Stimulated activated CD4-positive, alpha-beta T cell treated with anti-CD3 and anti-CD28 coated beads, Interleukin-15, amount 100 ng/mL, for 48 hours (primary cell): ENCODE data around the gene TRIM17.

ENCODE experiments used
- DNase-seq, 2 donors: peaks; one replicate each; pipeline ENCODE4 v3.0.0-alpha.2; 2020; ENCODE audit warnings: low read depth in 2 of 2

TRIM17 gene

DNA sequence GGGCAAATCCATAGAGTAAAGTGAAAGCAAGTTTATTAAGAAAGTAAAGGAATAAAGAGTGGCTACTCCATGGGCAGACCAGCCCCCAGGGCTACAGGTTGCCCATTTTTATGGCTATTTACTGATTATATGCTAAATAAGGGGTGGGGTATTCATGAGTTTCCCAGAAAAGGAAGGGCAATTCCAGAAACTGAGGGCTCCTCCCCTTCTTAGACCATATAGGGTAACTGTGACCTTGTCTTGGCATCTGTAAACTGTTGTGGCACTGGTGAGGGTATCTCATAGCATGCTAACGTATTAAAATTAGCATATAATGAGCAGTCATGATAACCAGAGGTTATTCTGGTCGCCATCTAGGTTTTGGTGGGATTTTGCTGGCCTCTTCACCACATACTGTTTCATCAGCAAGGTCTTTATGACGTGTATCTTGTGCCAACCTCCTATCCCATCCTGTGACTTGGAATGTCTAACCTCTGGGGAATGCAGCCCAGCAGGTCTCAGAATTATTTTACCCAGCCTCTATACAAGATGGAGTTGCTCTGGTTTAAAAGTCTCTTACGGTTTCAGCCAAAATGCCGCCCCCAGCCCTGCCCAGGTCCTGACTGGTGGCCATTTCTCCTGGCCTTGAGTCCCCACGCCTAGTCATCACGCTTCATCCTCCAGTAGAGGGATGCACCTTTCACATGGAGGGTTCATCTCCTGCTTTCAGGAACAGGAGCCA is 982 bp upstream of the TRIM17 start:
- DNase-seq: no peak

DNA sequence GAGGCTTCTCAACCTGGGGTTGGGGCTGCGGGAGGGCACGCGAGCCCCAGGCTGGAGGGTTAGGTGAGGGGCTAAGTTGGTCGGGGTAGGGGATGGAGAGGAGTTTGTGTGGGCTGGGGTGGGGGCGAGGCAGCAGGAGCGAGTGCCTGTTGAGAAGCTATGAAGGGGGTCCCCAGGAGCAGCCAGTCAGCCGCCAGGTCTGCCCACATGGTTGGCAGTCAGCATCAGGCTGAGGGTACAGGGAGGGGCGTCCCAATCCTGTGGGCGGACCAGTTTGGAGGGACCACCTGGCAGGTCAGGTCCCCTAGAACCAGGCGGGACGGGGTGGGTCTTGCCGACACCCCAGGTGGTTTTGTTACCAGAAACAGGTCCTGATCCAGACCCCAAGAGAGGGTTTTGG is 400 bp upstream of the TRIM17 start:
- DNase-seq: no peak

DNA sequence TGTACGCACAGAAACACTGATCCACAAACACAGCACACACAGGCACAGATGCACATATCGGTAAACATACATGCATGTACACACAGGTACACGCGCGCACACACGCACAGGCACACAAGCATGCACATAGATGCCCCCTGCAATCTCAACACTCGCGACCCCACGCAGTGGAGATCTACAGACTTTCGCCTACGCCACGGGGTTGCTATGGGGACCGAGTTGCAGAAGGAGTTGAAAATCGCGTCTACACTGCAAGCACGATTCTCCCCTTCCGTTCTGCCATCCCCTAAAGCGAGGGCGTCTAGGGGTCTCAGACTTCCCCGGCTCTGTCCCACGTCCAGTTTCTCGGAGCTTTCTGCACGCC is 826 bp downstream of the TRIM17 start:
- no peak for DNase-seq

DNA sequence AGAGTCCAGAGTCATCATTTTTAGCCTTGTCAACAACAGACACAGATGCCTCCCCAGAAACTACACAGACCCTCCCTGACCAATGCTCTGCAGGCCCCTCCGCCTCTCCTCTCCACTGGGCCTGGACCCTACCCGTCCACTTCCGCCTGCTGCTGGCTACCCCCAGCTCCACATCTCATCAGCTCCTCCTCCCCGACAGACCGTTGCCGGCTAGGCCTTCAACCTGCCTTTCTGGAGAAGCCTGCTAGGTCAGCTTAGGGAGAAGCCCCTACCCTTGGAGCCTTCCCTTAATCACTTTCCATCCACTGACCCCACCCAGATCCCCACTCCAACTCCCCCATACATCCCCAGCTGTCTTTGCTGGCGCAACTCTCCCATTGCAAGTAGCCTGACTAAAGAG is 1.4 kb downstream of the TRIM17 start:
- DNase-seq: no peak

DNA sequence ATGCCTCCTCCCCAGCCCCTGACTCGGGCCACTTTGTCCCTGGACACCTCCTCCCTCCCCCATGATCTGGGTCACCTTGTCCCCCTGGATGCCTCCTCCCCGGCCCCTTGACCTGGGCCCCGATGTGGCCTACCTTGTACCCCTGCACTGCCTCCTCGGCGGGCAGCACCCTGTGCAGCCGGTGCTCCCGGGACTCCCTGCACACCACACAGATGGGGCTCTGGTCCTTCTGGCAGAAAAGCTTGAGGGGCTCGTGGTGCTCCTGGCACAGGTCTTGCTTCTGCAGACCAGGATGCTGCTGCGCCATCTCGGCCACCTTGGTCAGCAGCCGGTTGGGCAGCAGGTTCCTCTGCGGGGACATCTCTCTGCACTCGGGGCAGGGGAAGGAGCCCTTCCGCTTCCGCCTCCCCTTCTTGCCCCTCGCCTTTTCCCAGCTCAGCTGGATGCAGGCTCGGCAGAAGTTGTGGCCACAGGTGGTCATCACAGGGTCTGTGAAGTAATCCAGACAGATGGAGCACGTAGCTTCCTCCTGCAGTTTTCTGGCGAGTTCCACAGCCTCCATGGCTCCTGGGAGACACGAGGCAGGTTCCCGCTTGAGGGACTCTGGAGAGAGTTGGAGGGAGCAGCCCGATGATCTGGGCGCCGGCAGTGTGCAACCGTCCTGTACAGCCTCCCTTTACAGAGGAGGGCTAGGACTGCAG is 2.0 kb downstream of the TRIM17 start:
- no peak for DNase-seq

DNA sequence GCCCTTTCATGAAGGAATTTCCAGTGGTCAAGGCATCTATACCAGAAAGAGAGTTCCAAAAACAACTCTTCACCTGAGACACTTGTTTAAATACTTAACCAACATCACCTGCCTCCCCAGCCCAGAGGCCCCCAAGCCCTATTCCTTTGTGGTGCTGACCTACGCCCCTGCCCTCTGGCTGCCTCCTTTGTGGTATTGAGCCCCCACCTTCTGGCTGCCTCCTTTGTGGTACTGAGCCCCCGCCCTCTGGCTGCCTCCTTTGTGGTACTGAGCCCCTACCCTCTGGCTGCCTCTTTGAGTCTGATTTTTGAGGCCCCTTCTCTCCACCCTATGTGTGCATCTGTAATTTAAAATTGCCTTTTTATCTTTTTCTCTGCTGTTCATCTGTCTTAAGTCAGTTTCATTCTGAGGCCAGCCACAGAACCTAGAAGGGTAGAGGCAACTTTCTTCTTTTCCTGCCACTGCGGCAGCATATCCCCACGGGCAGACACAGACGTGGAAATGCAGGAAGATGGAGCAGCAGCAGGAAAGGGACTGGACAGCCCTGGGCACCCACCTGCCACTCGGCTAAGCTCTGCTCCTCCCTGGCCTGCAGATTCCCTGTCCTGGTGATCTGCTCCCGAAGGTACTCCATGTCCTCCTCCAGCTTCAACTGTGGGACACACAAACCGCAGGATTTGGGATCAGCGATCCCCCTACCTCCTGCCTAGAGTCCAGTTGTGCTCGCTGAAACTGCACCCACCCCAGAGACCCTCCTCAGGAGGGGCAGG is 3.2 kb downstream of the TRIM17 start:
- DNase-seq: no peak

DNA sequence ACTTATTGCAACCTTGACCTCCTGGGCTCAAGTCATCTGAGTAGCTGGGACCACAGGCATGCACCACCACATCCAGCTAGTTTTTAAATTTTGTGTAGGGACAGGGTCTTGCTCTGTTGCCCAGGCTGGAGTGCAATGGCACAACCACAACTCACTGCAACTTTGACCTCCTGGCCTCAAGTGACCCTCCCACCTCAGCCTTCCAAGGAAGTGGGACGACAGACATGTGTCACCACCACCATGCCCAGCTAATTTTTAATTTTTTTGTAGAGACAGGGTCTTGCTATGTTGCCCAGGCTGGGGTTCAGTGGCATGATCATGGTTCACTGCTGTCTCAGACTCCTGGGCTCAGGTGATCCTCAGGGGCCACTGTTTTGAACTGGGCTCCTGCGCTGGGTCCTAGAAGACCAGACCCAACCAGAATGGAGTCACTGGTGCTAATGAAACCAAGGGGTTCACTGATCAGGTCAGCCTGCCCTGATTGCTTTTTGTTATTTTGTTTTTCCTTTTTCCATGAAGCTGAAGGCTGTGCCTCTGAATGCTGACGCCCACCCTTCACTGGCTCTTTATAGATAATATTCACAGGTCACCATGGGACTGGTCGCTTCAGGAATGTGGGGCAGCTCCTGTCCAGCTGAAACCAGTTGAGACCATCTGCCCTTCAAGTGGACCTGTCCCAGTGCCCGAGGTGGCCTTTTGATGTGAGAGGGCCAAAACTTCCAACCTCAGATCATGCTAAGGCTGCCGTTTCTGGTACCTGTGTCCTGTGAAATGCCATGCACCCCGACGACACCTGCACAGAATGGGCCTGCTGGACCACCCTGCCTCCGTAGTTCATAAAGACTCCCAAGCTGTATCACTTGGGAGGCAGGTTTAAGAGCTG is 4.9 kb downstream of the TRIM17 start:
- DNase-seq: no peak

DNA sequence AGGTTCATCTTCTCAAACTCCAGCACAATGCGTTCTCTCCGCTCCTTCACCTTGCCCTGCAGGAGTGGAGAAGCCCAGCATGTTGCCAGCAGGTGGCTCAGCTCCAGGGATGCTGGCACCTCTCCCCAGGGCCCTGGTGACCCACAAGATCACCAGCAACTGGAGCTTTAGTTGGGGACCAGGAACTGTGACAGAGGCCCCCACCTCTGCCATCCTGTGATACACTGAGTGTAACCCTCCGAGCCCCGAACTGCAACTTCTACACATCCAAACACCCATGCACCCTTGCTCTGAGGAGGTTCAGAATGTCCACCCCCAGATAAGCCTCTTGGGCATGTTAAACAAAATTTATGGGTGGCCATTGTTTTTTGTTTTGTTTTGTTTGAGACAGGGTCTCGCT is 5.5 kb downstream of the TRIM17 start:
- DNase-seq: no peak

DNA sequence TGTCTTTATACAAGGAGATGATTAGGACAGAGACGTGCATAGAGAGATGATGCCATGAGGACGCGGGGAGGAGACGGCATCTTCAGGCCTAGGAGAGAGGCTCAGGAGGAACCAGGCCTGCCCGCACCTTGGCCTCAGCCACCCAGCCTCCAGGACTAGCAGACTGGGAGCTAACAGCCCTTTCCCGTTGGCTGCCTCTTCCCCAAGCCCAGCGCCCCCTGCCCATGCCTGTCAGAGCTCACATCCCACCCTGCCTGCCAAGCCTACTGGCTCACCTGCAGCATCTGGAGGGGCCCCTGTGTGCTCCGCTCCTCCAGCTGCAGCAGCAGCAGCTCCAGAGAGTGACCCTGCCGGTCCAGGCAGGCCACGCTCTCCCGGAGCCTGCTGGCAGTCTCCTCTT is 6.0 kb downstream of the TRIM17 start:
- no peak for DNase-seq

DNA sequence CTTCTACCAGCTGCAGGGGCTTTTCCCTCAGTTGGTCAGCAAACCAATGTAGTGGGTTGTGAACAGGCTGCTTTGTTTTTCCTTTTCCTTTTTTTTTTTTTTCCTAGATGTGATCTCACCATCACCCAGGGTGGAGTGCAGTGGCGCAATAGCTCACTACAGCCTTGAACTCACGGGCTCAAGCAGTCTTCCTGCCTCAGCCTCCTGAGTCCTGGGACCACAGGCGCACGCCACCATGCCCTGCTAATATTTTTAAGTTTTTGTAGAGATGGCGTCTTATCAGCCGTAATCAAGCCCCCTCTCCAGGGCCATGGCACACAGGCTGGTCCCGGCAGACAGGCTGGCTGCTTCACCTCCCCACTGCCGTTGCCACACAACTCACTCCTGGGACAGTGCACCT is 6.6 kb downstream of the TRIM17 start:
- no peak for DNase-seq

DNA sequence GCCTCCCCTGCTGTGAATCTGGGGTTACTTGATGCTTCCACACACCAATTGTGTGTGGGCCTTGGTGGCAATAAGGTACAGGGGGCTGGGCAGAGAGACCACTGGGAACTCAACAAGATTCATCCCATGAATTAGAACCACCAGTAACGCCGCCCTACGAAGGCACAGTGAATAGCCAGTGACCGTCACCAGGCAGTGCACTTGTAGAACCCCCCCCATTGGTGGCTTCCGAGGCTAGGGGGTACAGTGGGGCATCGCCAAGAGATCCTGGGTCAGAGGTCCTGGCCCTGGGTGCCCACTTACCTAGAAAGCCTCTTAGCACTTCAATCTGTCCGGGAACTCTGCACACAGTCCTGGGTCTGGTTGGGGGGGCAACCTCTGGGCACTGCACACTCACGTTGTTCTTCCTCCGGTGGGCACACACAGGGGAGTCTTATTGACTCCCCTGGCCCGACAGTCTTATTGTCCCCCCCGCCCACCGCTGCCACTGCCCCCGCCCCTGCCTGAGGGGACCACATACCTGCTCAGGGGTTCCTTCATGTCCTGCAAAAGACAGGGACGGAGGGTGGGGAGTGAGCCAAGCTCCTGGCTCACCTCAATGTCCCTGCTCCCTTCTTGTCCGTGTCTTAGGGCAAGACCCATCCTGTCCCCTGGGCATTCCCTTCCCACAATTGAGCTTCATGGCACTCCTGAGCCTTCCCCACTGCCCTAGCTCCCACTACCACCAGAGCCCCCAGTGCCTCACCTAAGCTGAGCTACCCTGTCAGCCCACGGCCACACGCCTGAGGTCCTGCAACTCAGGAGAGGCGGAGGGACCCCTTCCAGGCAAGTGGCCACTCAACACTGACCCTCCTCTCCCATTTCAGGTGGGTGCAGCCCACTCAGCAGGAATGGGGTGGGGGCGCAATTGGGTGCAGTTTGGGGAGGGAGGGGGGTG is 7.5 kb downstream of the TRIM17 start:
- DNase-seq: no peak

DNA sequence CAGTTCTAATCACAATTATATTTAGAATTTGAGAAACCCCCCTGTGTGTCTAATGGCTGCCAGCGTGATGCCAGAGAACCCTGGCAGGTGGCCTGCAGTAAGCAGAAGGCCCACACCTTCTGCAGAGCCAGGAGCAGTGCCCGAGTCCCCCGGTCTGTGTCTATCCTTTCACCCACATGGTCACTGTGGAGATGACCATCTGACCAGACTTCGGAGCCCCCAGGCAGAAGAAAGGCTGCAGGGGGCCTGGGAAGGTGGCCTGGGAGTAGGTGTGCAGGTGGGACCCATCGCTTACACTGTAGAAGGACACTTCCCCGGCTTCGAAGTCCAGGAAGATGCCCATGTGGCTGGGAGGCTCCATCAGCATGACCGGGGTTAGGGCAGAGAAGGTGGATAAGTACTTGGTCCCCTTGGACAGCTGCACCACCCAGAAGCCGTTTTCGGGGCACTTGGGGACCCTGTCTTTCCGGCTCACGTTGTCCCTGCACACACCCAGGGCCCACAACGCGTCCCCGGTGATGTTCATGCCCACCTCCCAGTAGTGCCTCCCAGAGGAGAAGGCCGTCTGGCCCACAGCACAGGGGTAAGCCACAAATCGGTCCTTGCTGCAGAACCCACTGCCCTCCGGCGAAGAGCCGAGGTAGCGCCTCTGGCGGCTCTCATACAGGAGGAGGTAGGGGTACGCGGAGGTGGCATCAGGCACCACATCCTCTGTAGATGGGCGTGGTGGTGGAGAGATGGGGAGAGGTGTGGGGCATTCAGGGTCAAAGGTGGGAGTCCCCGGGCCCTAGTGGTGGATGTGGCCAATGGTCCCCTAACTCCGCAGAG is 8.4 kb downstream of the TRIM17 start:
- no peak for DNase-seq

DNA sequence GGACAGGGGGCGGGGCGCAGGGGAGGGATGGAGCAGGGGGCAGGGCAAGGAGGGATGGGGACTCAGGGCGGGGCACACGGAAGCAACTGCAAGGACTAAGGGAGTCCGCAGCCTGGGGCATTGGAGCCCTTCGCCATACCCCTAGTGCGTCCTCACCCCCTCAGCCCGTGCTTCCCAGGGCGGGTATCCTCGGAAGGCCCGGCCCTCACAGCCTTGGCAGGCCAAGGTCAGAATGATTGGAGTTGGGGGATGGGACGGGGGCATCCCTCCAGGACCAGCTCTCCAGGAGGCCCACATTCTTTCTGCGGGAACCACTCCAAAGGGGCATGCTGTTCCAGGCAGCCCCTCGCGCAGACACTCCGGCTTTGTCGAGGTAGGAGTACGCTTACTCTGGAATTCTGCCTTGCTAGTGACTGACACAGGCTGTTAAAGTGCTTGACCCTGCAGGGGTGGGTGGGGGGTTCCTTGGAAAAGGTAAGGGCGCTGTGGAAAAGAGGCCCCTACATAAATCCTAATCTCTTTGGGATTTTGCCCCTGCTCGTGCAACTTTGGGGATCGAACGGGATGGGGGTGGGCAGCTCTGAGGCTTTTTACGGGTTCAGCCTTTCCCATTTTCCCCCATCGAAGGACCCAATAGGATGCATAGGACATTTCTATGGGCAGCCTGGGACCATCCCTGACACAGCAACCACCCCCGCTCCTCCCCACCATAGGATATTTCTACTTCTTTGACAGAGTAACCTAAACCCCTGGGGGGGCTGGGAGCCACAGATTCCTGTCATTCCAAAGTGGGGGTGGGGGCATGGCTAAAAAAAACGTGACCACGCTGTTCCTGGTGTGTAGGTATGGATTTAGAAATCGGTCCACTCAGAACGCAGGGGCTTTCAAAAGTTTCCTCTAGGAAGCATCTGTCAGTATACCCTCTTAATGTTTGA is 9.3 kb downstream of the TRIM17 start:
- no peak for DNase-seq

DNA sequence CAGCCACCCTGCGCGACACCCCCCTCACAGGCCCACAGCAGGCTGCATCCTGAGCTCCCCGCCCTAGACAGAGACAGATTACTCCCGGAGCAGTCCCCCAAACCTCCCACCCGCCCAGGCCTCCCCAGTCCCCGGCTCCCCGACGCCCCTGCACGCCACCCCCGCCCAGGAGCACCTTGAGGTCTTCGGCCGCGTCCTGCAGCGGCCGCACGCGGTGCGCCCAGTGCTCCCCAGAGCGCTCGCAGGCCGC is 10.8 kb downstream of the TRIM17 start:
- DNase-seq: no peak

DNA sequence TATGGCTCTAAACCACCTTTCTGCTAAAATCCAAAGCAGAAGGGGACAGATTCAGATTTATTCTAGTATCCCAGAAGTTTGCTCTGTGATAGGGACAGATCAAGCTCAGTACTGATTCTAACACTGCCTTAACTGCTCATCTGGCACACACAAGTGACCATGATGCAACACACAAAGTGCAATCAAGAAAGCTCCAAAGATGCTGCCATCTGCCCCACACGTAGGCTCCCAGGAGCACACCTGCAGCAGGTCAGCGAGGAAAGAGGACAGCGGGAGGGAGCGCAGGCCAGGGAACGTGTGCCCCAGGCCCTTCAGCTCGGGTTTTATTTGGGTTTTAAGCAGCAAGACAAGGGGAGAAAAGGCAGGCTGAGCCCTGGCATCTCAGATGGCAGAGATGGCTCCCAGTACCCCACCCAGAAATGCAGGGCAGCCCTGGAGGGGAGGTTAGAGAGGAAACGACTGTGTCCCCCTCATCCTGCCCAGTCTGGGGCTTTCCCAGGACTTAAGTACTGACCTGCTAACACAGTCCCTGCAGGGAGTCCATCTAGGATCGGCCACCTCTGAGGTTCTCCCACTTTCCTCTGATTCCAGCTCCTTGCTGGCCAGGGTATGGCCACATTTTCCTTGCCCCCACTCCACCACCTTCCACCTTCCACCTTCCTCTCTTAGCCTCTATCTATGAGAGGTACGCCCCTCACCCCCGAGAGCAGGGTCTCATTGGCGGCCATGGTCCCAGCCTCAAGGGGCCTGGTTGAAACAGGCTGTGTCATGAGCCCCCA is 11.3 kb downstream of the TRIM17 start:
- DNase-seq: no peak

DNA sequence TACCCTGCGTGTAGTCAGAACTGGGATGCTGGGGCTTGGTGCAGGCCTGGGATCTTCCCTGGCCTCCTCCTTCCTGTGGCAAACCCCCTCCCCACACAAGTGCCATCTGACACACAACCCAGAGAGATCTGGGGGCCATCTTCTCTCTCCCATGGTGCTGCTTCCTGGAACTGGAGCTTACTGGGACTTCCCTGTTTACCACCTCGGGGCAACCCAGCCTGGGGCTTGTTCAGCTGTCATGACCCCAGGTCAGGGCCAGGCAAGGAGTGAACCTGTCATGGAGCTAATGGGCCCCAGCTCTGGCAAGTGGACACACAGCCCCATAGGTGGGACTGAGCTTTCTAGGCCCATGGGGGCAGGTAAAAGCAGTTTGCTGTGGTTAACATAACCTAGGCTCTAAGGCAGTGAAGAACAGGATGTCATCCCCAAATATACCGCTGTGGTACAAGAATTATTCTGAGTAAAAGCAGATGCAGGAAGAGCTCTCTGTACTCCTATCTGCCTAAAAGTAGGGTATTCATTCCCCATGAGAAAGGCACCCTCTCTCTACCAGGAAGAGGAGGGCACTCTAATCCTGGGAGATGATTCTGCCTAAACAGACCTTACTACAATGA is 12.4 kb downstream of the TRIM17 start:
- DNase-seq: no peak

DNA sequence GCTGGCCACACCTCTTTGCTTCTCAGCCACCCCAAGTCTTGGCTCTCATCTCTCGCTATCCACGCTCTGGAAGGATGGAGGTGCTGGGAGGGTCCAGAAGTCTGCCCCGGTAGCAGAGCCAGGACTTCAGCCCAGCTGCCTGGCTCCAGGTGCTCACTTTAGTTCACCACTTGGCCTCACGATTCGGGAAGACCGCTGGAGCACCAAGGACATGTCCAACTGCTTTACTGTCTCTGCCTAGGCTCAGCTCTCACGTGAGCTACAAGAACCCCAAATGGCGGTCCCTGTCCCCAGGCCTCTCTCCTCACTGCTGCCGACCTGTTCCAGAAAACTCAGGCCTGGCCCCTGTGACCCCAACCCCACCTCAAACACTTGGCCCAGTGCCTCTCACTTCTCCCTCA is 13.4 kb downstream of the TRIM17 start:
- no peak for DNase-seq

DNA sequence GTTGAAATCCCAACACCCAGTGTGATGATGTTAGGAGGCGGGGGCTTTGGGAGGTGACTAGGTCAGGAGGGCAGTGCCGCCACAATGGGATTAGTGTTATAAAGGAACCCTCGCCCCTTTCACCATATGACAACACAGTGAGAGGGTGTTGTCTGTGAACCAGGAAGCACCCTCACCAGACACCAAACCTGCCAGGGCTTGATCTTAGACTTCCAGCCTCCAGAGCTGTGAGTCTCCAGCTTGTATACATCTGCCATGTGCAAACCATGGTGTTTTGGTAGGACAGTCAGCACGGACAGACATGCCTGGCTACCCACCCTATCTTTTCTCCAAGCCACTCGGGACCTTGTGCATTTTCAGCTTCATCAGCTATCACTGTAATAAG is 14.0 kb downstream of the TRIM17 start:
- no peak for DNase-seq
